ENCODE measurements around the gene CDK3. TPM values are rescaled to one million over a fixed set of nuclear protein-coding genes. Genes with fewer than 3 reads are reported as not detected.

Gene CDK3
- total and polyA plus RNA-seq, 2 of the 4 experiments (the other 2 are of a cell fraction) = 0.72 to 8.8 TPM

GRCh38 chr17:75983501-75984181 is 17.0 kb upstream of the CDK3 start:
- BruUV-seq (replicated peaks) = no TSS peak
- Histone ChIP-seq H2BK5ac (ENCODE audit: low read depth, low read length, poor library complexity, severe bottlenecking) (no peak overlapping the region), H4K20me1 (ENCODE audit: insufficient read depth, low read length) (no peaks in the 10 kb centered on the region), H2AK9ac (replicated peaks; ENCODE audit: low read depth, low read length, poor library complexity) (no peak overlapping the region), H4K91ac (ENCODE audit: insufficient read depth, low read depth, low read length) (peak overlapping the region; percentile 46), H3K9ac (ENCODE audit: low read depth, low read length) (no peak overlapping the region), H3K4ac (ENCODE audit: low read depth, low read length) (peak overlapping the region; percentile 46; the same call in 1 of the 2 replicates), H3K14ac (replicated peaks; ENCODE audit: low read depth, low read length) (peak overlapping the region; percentile 54; the same call in 1 of the 2 replicates), H2BK15ac (ENCODE audit: low read depth, low read length) (no peak overlapping the region), H4K5ac (ENCODE audit: low read depth, low read length) (no peak overlapping the region), H3K27me3 (ENCODE audit: control insufficient read depth, insufficient read depth, low read length) (no peaks in the 10 kb centered on the region), H3K9me1 (ENCODE audit: insufficient read depth, low read length) (peaks cover 22% of the 10 kb centered on the region), H2BK120ac (ENCODE audit: low read depth, low read length) (no peak overlapping the region), H3K4me3 (ENCODE audit: insufficient read depth, low read depth, low read length) (no peak overlapping the region), H3K4me2 (ENCODE audit: low read depth, low read length) (no peak overlapping the region), H3K79me1 (ENCODE audit: low read depth in 1 of 2, low read length in 2 of 2) (peaks cover 23 to 54% of the 10 kb centered on the region in 2 experiments), H3K23ac (ENCODE audit: low read depth, low read length) (no peak overlapping the region), H2AFZ (replicated peaks; ENCODE audit: low read length, poor library complexity) (peak overlapping the region; percentile 32), H3K36me3 (ENCODE audit: control insufficient read depth, insufficient read depth, low read length) (peaks cover 6% of the 10 kb centered on the region; the same call in 1 of the 2 replicates), H3K9me3 (ENCODE audit: control insufficient read depth, insufficient read depth, low read length) (no peaks in the 10 kb centered on the region), H4K8ac (ENCODE audit: low read depth in 2 of 2, low read length in 2 of 2) (peak overlapping the region in 1 of 2 experiments; percentile 58; a peak in 1 of 4 replicates), H2AK5ac (ENCODE audit: low read depth, low read length) (peak overlapping the region; percentile 43; the same call in 1 of the 2 replicates), H2BK20ac (ENCODE audit: low read depth, low read length) (no peak overlapping the region), H3K18ac (ENCODE audit: low read depth, low read length) (no peak overlapping the region), H3K27ac (ENCODE audit: insufficient read depth, low read length) (no peak overlapping the region), H3K4me1 (ENCODE audit: control insufficient read depth, insufficient read depth, low read length) (peaks cover 5% of the 10 kb centered on the region; the same call in 1 of the 2 replicates), H3K56ac (ENCODE audit: extremely low read depth, insufficient read depth, low read length) (no peak overlapping the region)
- no peak for ATAC-seq (ENCODE audit: low read depth)
- ChIA-PET CTCF (interaction anchor here (0.6 kb wide), 1 partner anchor 533 kb away, joined by 4 read pairs; no protein-coding TSS in a partner anchor), POLR2A (ENCODE audit: unreplicated experiment) (no interaction called here)
- WGBS, 2 experiments (ENCODE audit: extremely low coverage in 2 of 2, insufficient read length in 1 of 2) = 0% methylated on average over 1 of the region's 6 CpGs; no CpG with 5 or more reads in 1 of the 2 experiments
- in situ Hi-C loops (cut with MboI; ENCODE audit: low sequenced_read_pairs) = no loop called here
- no peak for DNase-seq
- intact Hi-C loops (cut with micrococcal nuclease) = no loop called here
- TF ChIP-seq ELK1 (IDR thresholded peaks at IDR 0.05; ENCODE audit: borderline replicate concordance, low read depth, low read length) (no peak), SMC3 (IDR thresholded peaks at IDR 0.05; ENCODE audit: low read depth, low read length) (no peak), NFE2L2 (IDR thresholded peaks at IDR 0.05; ENCODE audit: low read depth, low read length) (no peak), CEBPB (IDR thresholded peaks at IDR 0.05; ENCODE audit: low read depth, low read length) (no peak), MAZ (IDR thresholded peaks at IDR 0.05; ENCODE audit: borderline replicate concordance, low read depth, low read length) (no peak), CHD1 (IDR thresholded peaks at IDR 0.05; ENCODE audit: low read depth, low read length) (no peak), POLR2A (IDR thresholded peaks at IDR 0.05; ENCODE audit: low read depth, low read length) (no peak), MAFK (IDR thresholded peaks at IDR 0.05; ENCODE audit: low read depth, low read length) (no peak), MXI1 (IDR thresholded peaks at IDR 0.05; ENCODE audit: borderline replicate concordance, low read depth, low read length) (no peak), FOS (IDR thresholded peaks at IDR 0.05; ENCODE audit: low read depth, low read length) (no peak), RAD21 (IDR thresholded peaks at IDR 0.05; ENCODE audit: low read length) (no peak), CTCF (conservative IDR thresholded peaks at IDR 0.05; ENCODE audit: low read depth, low read length) (no peak), RFX5 (IDR thresholded peaks at IDR 0.05; ENCODE audit: low read depth, low read length) (no peak), BHLHE40 (IDR thresholded peaks at IDR 0.05; ENCODE audit: low read depth, low read length) (no peak)
- dilution Hi-C loops (cut with HindIII; ENCODE audit: low sequenced_read_pairs, unreplicated experiment) = no loop called here

All from IMR-90 (cell line).